Measurements from ENCODE around the gene ACMSD.
"Not testable (repeated sequence)": the region's sequence is repeated elsewhere in the genome, so short reads cannot be mapped to it uniquely, and the experiment has no call there.

Gene ACMSD

GRCh38 chr2:134899204-134899603 is 60.8 kb downstream of the ACMSD start:
- DNase-seq (ENCODE audit: low read depth in 2 of 2) = no peak
- no peak for TF ChIP-seq CTCF (IDR thresholded peaks at IDR 0.05; ENCODE audit: low read depth, low read length)

GRCh38 chr2:134900151-134900550 is 61.7 kb downstream of the ACMSD start:
- no peak overlapping the region for H3K4me3 ChIP-seq (replicated peaks in 1 of 2; ENCODE audit: low read depth in 2 of 2, low read length in 2 of 2)
- no peak for TF ChIP-seq CTCF (IDR thresholded peaks at IDR 0.05; ENCODE audit: low read depth, low read length)
- DNase-seq (ENCODE audit: low read depth in 2 of 2) = peak; percentile 8 to 48

More at GRCh38 chr2:134899204-134899603, 60.8 kb downstream of the ACMSD start:
- H3K4me3 ChIP-seq (replicated peaks in 1 of 2; ENCODE audit: low read depth in 2 of 2, low read length in 2 of 2) = no peak overlapping the region

DNA sequence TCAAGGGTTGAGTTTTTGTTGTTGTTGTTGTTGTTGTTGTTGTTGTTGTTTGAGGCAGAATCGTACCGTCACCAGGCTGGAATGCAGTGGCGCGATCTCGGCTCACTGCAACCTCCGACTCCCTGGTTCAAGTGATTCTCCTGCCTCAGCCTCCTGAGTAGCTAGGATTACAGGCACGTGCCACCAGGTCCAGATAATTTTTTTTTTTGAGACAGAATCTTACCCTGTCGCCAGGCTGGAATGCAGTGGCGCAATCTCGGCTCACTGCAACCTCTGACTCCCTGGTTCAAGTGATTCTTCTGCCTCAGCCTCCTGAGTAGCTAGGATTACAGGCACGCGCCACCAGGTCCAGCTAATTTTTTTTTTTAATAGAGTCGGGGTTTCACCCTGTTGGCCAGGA is 65.3 kb downstream of the ACMSD start:
- not testable (repeated sequence) for H3K4me3 ChIP-seq (replicated peaks in 1 of 2; ENCODE audit: low read depth in 2 of 2, low read length in 2 of 2); DNase-seq (ENCODE audit: low read depth in 2 of 2)

DNA sequence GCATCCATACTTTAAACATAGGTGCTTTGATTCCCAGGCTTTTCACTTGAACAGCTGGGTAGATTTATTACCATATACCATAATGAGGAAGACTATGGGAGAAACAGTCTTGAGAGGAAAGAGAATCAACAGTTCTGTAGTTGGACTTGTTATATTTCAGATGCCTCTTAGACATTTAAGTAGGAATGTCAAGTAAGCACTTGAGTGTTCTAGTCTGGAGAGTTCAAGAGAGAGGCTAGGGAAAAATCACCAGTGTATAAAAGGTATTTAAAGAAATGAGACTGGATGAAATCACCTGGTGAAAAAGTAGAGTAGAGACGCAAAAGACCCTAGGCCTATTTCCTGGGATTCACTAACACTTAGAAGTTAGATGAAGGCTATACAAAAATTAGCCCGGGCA is 66.8 kb downstream of the ACMSD start:
- no peak for DNase-seq (ENCODE audit: low read depth in 2 of 2)
- no peak overlapping the region for H3K4me3 ChIP-seq (replicated peaks in 1 of 2; ENCODE audit: low read depth in 2 of 2, low read length in 2 of 2)
- TF ChIP-seq CTCF (IDR thresholded peaks at IDR 0.05; ENCODE audit: low read depth, low read length) = no peak

DNA sequence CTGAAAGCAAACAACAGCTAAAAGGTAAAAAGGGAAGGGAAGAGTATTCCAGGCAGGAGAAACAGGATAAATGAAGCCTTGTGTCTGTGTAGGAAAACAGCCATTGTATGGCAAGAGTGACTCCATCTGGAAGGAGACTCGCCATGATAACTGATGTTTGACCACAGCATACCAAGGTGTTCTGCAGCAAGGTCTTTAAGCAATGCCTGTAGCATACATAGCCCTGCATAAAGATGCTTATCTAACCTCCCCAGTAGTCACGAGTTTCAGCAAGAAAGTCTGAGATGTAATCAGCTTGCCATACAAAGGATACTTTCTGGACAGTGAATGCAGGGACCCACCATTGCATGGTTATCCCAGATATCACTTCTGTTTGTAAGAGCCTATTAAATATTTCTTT is 68.3 kb downstream of the ACMSD start:
- no peak for TF ChIP-seq CTCF (IDR thresholded peaks at IDR 0.05; ENCODE audit: low read depth, low read length)
- DNase-seq (ENCODE audit: low read depth in 2 of 2) = no peak

GRCh38 chr2:134907441-134908116 is 69.2 kb downstream of the ACMSD start:
- DNase-seq (ENCODE audit: low read depth in 2 of 2); H3K4me3 ChIP-seq (replicated peaks in 1 of 2; ENCODE audit: low read depth in 2 of 2, low read length in 2 of 2): not testable (repeated sequence)

More for the DNA sequence above, 68.3 kb downstream of the ACMSD start:
- H3K4me3 ChIP-seq (replicated peaks in 1 of 2; ENCODE audit: low read depth in 2 of 2, low read length in 2 of 2) = no peak overlapping the region

DNA sequence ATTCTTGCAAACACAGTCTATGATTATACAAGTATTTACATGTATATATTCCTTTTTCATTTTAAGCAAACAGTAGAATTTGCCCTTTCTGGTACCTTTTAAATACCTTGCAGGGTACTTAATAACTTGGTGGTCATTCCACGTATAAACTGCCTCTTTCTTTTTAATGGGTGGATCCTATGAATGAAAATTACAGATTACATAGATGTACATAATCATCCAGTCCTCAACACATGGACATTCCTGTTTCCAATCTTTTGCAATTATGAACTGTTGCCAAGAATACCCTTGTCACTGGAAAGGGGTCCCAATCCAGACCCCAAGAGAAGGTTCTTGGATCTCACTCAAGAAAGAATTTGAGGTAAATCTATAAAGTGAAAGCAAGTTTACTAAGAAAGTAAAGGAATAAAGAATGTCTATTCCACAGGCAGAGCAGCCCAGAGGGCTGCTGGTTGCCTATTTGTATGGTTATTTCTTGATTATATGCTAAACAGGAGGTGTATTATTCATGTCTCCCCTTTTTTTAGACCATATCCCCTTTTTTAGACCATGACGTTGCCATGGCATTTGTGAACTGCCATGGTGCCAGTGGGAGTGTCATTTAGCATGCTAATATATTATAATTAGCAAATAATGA is 72.5 kb downstream of the ACMSD start:
- no peak for DNase-seq (ENCODE audit: low read depth in 2 of 2)
- H3K4me3 ChIP-seq (replicated peaks in 1 of 2; ENCODE audit: low read depth in 2 of 2, low read length in 2 of 2) = no peak overlapping the region
- no peak for TF ChIP-seq CTCF (IDR thresholded peaks at IDR 0.05; ENCODE audit: low read depth, low read length)

- no peak for DNase-seq (ENCODE audit: low read depth in 2 of 2)
- TF ChIP-seq CTCF (IDR thresholded peaks at IDR 0.05; ENCODE audit: low read depth, low read length) = no peak
- no peak overlapping the region for H3K4me3 ChIP-seq (replicated peaks in 1 of 2; ENCODE audit: low read depth in 2 of 2, low read length in 2 of 2)
These were observed 73.0 kb downstream of the ACMSD start for GRCh38 chr2:134911400-134911785.
